Measurements from ENCODE around the gene AHRR. TPM values are rescaled to one million over a fixed set of nuclear protein-coding genes. Genes with fewer than 3 reads are reported as not detected.

Gene AHRR
- total RNA-seq, 1 donor from 2014 or later = 10.5 TPM

DNA sequence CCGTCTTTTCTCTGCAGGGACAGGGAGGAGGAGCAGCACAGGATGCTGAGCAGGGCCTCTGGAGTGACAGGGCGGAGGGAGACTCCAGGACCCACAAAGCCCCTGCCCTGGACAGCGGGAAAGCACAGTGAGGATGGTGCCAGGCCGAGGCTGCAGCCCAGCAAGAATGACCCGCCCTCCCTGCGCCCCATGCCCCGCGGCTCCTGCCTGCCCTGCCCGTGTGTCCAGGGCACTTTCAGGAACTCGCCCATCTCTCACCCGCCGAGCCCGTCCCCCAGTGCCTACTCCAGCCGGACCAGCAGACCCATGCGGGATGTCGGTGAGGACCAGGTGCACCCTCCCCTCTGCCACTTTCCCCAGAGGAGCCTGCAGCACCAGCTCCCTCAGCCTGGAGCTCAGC lies 112.3 kb downstream of the AHRR start:
- peaks cover 5% of the 10 kb centered on the region for H3K27me3 Mint-ChIP-seq (ENCODE audit: low read depth, unreplicated experiment)
- no peak overlapping the region for H3K9ac ChIP-seq (ENCODE audit: low read length)
- H3K4me3 Mint-ChIP-seq (ENCODE audit: unreplicated experiment) = no peak overlapping the region
- peaks cover 6% of the 10 kb centered on the region for H3K4me1 Mint-ChIP-seq (ENCODE audit: low read depth, unreplicated experiment)
- peaks cover 3% of the 10 kb centered on the region for H3K4me1 ChIP-seq (ENCODE audit: insufficient read depth, low read length)
- H3K27ac Mint-ChIP-seq (ENCODE audit: unreplicated experiment) = no peak overlapping the region
- no peak overlapping the region for H3K27ac ChIP-seq (ENCODE audit: low read depth, low read length)
- no peaks in the 10 kb centered on the region for H3K9me3 ChIP-seq (ENCODE audit: insufficient read depth, low read depth, low read length)
- H3K4me3 ChIP-seq (ENCODE audit: insufficient read depth, low read depth, low read length) = no peak overlapping the region
- peaks cover 8% of the 10 kb centered on the region for H3K36me3 Mint-ChIP-seq (ENCODE audit: low read depth, unreplicated experiment)
- no peaks in the 10 kb centered on the region for H4K20me1 ChIP-seq (ENCODE audit: insufficient read depth, low read length)
- DNase-seq (ENCODE audit: low read depth) = no peak
- no peak for TF ChIP-seq EZH2 (IDR thresholded peaks at IDR 0.05; ENCODE audit: insufficient read depth, low read length)
- TF ChIP-seq, protein P1, sequence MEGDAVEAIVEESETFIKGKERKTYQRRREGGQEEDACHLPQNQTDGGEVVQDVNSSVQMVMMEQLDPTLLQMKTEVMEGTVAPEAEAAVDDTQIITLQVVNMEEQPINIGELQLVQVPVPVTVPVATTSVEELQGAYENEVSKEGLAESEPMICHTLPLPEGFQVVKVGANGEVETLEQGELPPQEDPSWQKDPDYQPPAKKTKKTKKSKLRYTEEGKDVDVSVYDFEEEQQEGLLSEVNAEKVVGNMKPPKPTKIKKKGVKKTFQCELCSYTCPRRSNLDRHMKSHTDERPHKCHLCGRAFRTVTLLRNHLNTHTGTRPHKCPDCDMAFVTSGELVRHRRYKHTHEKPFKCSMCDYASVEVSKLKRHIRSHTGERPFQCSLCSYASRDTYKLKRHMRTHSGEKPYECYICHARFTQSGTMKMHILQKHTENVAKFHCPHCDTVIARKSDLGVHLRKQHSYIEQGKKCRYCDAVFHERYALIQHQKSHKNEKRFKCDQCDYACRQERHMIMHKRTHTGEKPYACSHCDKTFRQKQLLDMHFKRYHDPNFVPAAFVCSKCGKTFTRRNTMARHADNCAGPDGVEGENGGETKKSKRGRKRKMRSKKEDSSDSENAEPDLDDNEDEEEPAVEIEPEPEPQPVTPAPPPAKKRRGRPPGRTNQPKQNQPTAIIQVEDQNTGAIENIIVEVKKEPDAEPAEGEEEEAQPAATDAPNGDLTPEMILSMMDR (IDR thresholded peaks at IDR 0.05; ENCODE audit: insufficient read depth, low read depth, low read length) = no peak
- no peak for FAIRE-seq
- no peaks in the 10 kb centered on the region for H3K79me2 ChIP-seq (ENCODE audit: insufficient read depth, low read length)
- no peaks in the 10 kb centered on the region for H3K27me3 ChIP-seq (ENCODE audit: insufficient read depth, low read length)
- no peaks in the 10 kb centered on the region for H3K9me3 Mint-ChIP-seq (ENCODE audit: unreplicated experiment)
- no peaks in the 10 kb centered on the region for H3K36me3 ChIP-seq (ENCODE audit: insufficient read depth, low read length)
- no peak overlapping the region for H3K4me2 ChIP-seq (ENCODE audit: low read length)
- no peak overlapping the region for H2AFZ ChIP-seq (ENCODE audit: low read depth, low read length)

DNA sequence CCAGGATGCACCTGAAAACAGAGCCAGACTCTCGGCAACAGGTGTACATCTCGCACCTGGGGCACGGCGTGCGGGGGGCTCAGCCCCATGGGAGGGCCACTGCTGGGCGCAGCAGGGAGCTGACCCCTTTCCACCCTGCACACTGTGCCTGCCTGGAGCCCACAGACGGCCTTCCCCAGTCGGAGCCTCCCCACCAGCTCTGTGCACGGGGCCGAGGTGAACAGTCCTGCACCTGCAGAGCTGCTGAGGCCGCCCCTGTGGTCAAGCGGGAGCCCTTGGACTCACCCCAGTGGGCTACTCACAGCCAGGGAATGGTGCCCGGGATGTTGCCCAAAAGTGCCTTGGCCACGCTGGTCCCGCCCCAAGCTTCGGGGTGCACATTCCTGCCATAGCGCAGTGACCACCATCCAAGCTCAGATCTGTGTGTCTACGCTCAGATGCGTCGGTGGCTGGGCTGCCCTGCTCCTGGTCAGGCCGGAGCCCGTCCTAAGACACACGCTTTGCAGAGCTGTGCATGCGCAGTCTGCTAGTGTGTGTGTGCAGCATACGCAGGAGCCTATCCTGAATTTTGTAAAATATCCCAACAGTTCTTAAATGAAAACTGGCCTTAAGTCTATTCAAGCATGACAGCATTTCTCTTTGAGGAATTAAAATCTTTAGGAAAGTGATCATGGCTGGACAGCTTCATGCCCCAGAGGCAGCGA lies 113.1 kb downstream of the AHRR start:
- no peak overlapping the region for H2AFZ ChIP-seq (ENCODE audit: low read depth, low read length)
- no peak overlapping the region for H3K4me2 ChIP-seq (ENCODE audit: low read length)
- H3K36me3 ChIP-seq (ENCODE audit: insufficient read depth, low read length) = no peaks in the 10 kb centered on the region
- Mint-ChIP-seq H3K36me3 (ENCODE audit: low read depth, unreplicated experiment) (peaks cover 5% of the 10 kb centered on the region), H3K27ac (ENCODE audit: unreplicated experiment) (no peak overlapping the region), H3K4me3 (ENCODE audit: unreplicated experiment) (no peak overlapping the region), H3K4me1 (ENCODE audit: low read depth, unreplicated experiment) (peaks cover 5% of the 10 kb centered on the region), H3K9me3 (ENCODE audit: unreplicated experiment) (no peaks in the 10 kb centered on the region), H3K27me3 (ENCODE audit: low read depth, unreplicated experiment) (peaks cover 5% of the 10 kb centered on the region)
- H3K4me1 ChIP-seq (ENCODE audit: insufficient read depth, low read length) = peaks cover 3% of the 10 kb centered on the region
- H3K27me3 ChIP-seq (ENCODE audit: insufficient read depth, low read length) = no peaks in the 10 kb centered on the region
- H3K9me3 ChIP-seq (ENCODE audit: insufficient read depth, low read depth, low read length) = no peaks in the 10 kb centered on the region
- H3K79me2 ChIP-seq (ENCODE audit: insufficient read depth, low read length) = no peaks in the 10 kb centered on the region
- H3K27ac ChIP-seq (ENCODE audit: low read depth, low read length) = no peak overlapping the region
- FAIRE-seq = no peak
- no peaks in the 10 kb centered on the region for H4K20me1 ChIP-seq (ENCODE audit: insufficient read depth, low read length)
- no peak overlapping the region for H3K9ac ChIP-seq (ENCODE audit: low read length)
- no peak overlapping the region for H3K4me3 ChIP-seq (ENCODE audit: insufficient read depth, low read depth, low read length)
- no peak for TF ChIP-seq EZH2 (IDR thresholded peaks at IDR 0.05; ENCODE audit: insufficient read depth, low read length)
- TF ChIP-seq, protein P1 (IDR thresholded peaks at IDR 0.05; ENCODE audit: insufficient read depth, low read depth, low read length) = no peak
- DNase-seq (ENCODE audit: low read depth) = no peak

DNA sequence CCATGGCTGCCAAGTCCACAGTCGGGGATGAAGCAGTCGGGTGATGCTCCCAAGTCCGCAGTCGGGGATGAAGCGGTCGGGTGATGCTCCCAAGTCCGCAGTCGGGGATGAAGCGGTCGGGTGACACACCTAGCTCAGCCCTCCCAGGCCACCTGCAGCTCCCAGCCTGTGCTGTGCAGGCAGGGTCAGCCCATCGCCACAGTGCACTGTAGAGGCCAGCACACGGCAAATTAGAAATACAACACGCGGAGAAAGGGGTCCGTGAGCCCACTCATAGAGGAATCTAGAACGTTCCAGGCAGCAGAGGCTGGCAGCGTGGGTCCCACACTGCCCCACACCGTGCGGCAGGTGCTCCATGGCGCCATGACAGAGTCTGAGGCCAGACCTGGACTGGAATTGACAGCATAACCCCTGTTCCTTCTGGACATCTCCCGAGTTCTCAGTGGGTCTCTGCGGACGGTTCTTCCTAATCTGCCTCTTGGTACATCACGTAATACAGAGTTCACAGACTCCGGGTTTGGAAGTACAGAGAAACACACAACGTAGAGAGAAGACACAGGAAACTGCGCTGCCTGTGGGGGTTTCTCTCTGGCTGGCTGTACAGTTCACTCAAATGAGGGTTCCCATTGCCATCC lies 113.8 kb downstream of the AHRR start:
- no peak overlapping the region for H3K4me2 ChIP-seq (ENCODE audit: low read length)
- H3K4me1 ChIP-seq (ENCODE audit: insufficient read depth, low read length) = peaks cover 3% of the 10 kb centered on the region
- no peaks in the 10 kb centered on the region for H3K9me3 ChIP-seq (ENCODE audit: insufficient read depth, low read depth, low read length)
- DNase-seq (ENCODE audit: low read depth) (no peak), FAIRE-seq (no peak)
- H3K27ac Mint-ChIP-seq (ENCODE audit: unreplicated experiment) = no peak overlapping the region
- no peak overlapping the region for H3K4me3 ChIP-seq (ENCODE audit: insufficient read depth, low read depth, low read length)
- no peaks in the 10 kb centered on the region for H3K9me3 Mint-ChIP-seq (ENCODE audit: unreplicated experiment)
- no peak overlapping the region for H3K4me3 Mint-ChIP-seq (ENCODE audit: unreplicated experiment)
- H3K4me1 Mint-ChIP-seq (ENCODE audit: low read depth, unreplicated experiment) = no peaks in the 10 kb centered on the region
- no peaks in the 10 kb centered on the region for H3K79me2 ChIP-seq (ENCODE audit: insufficient read depth, low read length)
- H3K27me3 Mint-ChIP-seq (ENCODE audit: low read depth, unreplicated experiment) = peaks cover 5% of the 10 kb centered on the region
- H3K27me3 ChIP-seq (ENCODE audit: insufficient read depth, low read length) = no peaks in the 10 kb centered on the region
- no peak overlapping the region for H2AFZ ChIP-seq (ENCODE audit: low read depth, low read length)
- peaks cover 3% of the 10 kb centered on the region for H3K36me3 Mint-ChIP-seq (ENCODE audit: low read depth, unreplicated experiment)
- H4K20me1 ChIP-seq (ENCODE audit: insufficient read depth, low read length) = no peaks in the 10 kb centered on the region
- no peak overlapping the region for H3K9ac ChIP-seq (ENCODE audit: low read length)
- H3K36me3 ChIP-seq (ENCODE audit: insufficient read depth, low read length) = no peaks in the 10 kb centered on the region
- no peak overlapping the region for H3K27ac ChIP-seq (ENCODE audit: low read depth, low read length)
- TF ChIP-seq, protein P1 (IDR thresholded peaks at IDR 0.05; ENCODE audit: insufficient read depth, low read depth, low read length) = no peak
- no peak for TF ChIP-seq EZH2 (IDR thresholded peaks at IDR 0.05; ENCODE audit: insufficient read depth, low read length)
